ENCODE results near the gene RXFP2.

DNA sequence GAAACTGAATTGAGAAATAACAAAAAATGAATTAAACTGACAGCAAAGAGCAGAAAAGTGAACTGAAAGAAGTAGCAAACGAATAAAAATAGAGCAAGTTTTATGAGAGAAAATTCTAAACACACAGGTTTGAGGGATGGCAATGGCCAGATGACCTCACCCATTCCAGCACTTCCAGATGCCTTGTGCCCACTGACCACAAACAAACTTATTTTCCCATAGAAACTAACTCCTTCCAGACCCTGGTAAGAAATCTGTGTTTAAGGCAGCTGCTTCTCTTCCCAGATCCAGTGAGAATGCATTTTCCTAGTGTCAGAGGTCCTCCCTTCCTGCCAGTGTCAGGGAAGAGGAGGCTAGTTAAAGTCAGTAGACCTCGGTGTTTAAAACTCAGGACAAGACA lies 51.7 kb downstream of the RXFP2 start:
- TF ChIP-seq EZH2 (IDR thresholded peaks at IDR 0.05; ENCODE audit: borderline replicate concordance, low read depth, low read length, poor library complexity, severe bottlenecking), result no peak
- TF ChIP-seq, protein P1, sequence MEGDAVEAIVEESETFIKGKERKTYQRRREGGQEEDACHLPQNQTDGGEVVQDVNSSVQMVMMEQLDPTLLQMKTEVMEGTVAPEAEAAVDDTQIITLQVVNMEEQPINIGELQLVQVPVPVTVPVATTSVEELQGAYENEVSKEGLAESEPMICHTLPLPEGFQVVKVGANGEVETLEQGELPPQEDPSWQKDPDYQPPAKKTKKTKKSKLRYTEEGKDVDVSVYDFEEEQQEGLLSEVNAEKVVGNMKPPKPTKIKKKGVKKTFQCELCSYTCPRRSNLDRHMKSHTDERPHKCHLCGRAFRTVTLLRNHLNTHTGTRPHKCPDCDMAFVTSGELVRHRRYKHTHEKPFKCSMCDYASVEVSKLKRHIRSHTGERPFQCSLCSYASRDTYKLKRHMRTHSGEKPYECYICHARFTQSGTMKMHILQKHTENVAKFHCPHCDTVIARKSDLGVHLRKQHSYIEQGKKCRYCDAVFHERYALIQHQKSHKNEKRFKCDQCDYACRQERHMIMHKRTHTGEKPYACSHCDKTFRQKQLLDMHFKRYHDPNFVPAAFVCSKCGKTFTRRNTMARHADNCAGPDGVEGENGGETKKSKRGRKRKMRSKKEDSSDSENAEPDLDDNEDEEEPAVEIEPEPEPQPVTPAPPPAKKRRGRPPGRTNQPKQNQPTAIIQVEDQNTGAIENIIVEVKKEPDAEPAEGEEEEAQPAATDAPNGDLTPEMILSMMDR (conservative IDR thresholded peaks at IDR 0.05; ENCODE audit: low read depth, low read length), result no peak
